GM18517 (cell line): ENCODE results near the gene FMN1.

Experiments
- ATAC-seq: cut with Tn5 transposase; IDR thresholded peaks from one replicate; pipeline ENCODE4 v1.9.1; 2021; ENCODE audit warnings: mild to moderate bottlenecking, moderate library complexity; ENCODE audit not compliant: unreplicated experiment

Gene FMN1

DNA sequence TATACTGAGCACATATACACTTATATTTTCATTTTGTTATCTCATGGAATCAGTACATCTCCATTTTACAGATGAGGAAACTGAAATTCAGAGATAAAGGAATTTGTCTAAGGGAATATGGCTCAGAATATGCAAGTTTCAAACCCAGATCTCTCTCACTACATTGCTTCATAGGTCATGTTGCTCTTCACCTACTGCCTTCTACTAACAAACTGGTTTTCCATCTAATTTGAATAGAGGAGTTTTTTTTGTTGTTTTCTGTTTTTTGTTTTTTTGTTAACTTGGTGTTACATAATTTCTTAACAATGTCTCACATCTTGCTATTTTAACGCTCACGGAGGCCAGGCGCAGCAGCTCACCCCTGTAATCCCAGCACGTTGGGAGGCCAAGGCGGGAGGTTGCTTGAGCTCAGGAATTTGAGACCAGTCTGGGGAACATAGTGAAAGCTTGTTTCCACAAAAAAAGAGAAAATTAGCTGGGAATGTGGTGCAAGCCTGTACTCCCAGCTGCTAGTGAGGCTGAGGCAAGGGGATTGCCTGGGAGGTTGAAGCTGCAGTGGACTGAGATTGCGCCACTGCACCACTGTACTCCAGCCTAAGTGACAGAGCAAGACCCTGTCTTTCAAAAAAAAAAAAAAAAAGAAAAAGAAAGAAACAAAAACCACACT lies 37.0 kb downstream of the FMN1 start:
- ATAC-seq: no peak

DNA sequence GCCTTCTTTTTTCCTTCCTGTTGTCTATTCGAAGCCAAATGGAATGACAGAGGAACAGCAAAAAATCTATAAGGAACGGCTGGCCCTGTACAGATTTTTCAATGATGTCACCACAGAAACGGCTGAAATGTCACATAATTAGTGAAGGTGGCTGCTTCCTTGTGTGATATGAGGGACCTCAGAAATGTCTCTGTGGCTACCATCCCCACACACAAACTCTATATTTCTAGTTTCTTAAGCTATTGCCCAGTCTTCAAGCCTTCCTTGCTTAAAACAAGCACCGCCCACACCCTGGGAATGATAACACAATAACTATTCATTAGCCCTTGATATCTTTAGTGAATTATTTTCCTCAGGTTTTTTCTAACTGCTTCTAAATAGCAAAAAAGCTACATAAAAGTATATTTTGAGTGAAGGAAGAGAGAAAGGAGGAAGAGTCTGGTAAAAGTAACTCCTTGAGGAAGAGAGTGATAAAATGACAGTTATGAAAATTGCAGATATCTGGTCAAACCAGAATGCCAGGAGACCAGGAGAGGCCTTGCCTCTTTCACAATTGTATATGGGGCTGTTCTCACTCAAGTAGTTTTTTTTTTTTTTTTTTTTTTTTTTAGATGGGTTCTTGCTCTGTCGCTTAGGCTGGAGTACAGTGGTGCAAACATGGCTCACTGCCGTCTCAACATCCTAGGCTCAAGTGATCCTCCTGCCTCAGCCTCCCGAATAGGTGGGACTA lies 38.7 kb downstream of the FMN1 start:
- no peak for ATAC-seq

DNA sequence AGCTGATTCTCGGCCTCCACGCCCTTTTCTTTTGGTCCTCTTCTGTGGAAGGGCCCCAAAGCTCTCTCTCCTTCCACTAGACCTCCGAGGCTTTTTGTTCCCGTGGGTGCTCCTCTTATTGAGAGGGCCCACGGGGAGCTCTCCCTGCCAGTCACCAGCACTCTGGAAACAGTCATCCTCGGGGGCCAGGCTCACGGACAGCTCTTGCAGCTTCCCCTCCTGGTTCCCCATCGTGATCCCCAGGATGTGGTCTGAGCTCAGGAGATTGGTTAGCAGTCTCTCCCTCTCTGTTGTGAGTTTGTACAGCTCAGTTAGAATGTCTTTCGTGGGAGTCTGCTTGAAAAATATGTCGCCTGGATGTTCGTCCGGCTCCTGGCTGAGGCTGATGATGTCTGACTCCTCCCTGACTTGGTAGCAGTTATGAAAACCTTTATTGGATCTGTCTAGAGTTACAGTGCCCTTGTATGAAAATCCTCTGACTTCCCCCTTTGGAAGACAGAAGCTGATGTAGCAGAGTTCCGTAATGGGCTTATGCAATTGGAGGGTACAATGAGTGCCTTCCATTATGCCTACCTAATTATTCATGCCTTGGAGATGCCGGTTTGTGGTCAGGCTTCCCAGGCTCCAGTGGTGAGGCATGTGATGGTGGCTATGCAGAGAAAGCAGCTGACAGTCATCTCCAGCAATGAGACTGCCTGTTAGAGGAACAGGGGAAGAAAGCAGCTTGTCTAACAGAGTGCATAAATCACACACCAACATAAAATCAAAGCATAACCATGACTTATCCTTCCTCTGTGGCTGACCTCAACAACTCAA lies 40.0 kb downstream of the FMN1 start:
- no peak for ATAC-seq

DNA sequence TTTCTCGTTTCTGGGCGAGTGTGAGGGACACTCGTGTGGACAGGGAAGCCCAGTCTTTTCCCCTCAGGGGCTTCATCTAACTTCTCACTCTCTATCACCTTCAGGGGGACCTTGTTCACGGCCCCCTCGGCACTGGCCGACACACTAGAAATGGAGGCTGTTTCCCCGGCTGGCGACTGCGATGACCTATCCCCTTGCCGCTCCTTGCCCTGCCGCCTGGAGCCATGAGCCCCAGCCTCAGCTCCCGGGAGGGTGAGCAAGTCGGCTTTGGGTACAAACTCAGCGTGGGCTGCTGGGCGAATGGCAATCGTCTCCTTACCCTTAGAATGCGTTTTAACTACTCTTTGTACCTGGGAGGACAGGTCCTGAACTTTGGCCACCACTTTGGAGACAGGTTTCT lies 41.0 kb downstream of the FMN1 start:
- no peak for ATAC-seq

DNA sequence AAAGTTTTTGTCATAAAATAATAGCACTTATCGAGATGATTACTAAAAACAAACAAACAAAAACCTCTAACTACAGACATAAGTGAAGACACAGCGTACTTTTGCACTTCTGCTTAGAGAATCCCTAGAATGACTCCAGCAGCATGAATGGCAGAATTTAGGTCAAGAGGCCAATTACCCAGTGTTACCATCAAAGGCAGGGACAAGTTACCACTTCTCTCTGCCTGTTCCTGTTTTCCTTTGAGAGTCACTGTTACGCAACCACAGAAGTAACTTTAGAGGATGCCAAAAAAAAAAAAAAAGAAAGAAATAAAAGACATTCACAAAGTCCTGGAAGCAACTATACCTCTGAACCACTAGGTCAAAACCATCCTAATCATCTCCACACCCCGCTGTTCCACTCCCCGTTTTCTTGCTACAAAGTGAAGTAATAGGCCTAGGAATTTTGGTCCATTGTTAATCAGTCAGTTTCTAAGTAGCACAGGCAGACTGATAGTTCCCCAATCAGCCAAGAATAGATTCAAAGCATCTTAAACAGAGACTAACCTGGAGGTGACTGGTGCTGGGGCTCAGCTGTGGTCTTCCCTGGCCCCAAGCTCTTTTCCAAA lies 41.9 kb downstream of the FMN1 start:
- no peak for ATAC-seq

DNA sequence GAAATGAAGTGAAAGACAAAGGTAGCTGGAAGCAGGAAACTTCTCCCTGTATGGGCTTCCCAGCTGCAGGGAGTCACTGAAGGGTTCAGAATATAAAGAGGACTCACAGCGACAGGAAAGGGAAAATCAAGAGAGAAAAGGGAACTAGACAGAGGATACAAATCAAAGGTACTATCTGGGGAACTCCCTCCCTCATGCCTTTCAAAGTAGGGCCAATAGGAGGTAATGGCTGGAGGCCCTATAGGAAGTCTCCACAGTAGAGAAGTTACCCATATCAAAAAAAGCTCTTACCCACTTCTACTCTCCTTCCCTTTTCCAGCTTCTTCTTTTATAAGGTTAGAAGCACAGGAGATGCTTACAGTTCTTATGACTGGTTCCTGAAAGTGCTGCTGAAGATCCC lies 43.5 kb downstream of the FMN1 start:
- ATAC-seq: no peak

DNA sequence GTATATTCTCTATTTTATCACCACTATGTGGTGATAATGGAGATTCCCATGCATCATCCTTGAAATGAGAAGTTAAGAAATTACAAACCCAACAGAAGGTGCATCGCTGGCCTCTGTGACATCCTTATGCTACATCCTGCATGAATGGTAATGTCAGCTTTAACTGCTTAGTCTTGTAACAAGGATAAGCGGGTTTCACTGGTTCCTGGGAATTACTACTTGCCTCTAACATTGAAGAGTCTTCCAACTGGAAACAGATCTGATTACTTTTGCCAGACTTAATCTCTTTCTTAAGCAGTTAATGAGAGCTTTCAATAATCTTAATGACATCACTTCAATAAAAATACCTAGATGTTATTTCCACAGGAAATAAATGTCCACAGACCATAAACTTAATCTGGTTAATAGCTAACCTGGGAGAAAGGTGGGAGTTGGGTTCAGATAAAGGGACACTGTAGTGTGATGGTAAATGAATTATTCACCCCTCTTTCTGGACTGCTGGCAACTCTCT lies 44.0 kb downstream of the FMN1 start:
- no peak for ATAC-seq

DNA sequence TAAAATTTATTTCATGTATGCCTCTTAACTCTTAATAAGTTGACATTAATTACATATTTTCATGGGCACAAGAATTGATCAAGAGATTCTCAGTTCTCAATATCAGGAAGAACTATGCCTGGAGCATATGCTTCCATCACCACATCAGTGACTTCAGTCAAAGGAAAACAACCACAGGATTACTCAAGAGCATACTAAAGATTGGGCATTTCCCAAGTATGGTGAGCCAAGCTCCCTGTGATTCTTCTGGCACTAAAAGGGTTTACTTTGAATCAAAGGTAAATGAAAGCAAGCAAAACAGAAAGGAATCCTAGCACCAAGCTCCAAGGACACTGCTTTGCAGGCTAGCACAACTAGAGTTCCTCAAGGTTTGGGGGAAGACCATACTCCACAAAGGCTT lies 44.6 kb downstream of the FMN1 start:
- ATAC-seq: no peak

DNA sequence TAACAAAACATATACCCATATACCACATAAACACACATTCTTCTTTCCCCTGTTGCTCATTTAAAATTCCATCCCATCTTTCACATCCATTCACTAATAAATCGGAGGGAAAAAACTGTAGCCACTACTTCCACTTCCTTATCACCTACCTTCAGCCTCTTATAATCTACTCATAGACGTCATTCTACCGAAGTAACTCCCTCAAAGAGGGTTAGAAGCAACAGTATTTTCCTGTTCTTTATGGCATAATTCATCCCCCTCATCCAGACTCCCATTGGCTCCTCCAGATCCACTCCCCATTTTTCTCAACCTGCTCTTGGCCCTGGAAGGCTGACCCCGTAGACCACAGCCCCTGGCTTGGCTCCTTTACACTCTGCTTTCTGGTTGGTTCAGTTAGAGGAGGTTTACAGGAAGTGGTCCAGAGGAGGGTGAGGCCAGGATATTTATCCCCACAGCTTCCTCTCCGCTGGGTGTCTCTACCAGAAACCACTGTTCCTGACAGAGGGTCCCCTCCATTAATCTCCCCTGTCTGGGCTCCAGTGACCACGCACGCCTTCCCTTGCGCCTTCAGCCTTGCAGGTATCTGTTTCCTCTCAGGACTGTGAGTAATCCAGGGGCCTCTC lies 46.3 kb downstream of the FMN1 start:
- ATAC-seq: no peak

DNA sequence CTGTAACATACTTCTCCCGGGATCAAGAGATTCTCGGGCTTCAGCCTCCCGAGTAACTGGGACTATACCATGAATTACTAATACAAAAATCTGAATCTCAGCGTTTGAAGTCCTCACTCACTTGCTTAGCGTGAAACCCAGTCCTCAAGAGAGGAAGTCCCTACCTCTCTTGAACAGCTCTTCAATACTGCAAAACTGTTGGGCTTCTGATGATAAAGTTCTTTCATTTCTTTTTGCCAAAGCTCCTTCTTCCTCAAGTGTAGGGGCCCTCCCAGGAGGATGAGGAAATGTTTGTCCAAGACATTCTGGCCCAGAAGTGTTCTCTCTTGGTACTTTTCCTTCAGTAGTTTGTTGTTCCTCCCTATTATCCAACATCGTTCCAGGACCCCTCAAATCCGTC lies 48.5 kb downstream of the FMN1 start:
- ATAC-seq: no peak

DNA sequence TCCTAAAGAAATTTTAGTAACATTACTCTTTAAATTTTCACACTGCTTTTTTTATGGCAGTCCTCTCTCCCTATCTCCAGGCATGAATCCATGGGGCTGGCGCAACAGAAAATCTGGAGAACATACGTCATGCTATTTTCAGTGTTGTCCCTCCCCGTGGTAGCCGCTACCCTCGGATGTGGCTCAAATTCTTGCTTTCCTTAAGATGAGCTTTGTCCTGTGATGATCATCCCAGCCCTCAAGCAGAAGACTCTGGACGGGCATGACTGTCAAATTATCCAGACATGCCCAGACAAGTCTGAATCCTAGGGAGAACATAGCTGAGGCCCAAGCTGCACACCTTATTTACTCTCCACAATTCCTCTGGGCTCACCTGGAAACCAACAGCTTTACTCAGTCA lies 49.1 kb downstream of the FMN1 start:
- ATAC-seq: no peak

DNA sequence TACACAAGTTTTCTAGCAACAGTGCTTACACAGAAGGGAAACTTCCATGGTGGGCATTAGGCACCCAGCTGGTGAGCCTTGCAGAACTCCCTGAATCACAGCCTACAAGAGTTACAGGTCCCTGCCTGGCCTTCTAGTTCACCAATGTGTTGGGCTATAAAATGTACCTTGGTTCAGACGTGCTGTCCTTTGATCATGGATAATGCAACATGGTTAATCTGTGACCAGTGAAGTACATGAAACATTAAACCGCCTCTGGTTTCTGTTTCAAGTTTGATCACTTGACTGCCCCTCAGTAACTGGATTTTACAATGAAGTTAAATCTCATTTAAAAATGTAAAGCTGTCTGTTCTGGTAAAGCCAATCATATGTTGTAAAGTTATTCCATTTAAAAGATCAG lies 51.8 kb downstream of the FMN1 start:
- no peak for ATAC-seq

DNA sequence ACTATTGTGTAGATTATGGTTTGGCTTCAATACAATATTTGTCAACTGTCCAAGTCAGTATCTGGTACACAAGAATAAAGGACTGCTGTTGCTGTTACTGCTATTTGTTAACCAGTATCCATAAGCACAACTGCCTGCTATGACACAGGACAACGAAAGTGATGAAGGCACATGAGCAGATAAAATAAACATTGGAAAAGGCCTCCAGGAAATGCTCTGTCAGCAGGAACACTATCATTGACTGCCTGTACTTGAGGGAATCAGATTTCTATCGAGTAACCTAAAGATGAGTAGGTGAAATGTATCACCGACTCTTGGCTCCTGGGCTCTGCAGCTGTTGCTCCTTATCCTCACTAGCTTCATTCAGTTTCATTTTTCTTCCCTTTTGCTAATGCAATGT lies 56.5 kb downstream of the FMN1 start:
- no peak for ATAC-seq

DNA sequence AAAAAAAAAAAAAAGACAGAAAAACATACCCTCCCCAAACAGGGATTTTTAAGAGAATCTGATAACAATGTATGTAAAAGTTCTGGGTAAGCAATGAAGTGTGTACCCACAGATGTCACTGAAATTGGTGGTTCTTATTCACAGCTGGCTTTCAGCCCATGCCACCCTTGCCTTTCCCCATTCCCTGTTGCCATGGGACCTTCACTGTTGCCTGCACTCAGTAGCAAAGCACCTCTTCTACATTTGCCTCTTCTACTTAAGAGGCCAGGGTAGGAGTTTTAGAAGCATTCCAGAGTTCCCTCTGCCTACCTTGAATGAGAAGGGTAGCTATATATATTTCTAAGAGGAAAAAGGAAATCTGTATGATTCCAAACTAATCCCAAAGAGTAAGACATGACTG lies 57.4 kb downstream of the FMN1 start:
- no peak for ATAC-seq

DNA sequence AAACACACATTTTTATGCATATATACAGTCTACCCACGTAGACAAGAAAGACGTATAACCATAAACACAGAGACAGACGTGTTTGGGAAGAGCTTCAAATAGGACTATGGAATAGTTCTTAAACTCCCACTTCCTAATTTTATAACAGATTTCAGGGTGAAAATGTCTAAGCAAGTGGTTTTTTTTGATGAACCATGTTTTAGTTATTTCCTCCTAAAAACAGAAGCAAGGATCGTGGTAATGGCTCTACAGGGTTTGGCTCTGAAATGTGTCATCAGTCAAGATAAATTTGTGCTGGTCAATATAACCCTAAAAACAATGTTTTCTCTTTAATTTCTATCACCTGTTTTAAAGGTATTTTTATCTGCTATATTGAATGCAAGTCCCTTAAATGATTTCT lies 58.2 kb downstream of the FMN1 start:
- no peak for ATAC-seq

DNA sequence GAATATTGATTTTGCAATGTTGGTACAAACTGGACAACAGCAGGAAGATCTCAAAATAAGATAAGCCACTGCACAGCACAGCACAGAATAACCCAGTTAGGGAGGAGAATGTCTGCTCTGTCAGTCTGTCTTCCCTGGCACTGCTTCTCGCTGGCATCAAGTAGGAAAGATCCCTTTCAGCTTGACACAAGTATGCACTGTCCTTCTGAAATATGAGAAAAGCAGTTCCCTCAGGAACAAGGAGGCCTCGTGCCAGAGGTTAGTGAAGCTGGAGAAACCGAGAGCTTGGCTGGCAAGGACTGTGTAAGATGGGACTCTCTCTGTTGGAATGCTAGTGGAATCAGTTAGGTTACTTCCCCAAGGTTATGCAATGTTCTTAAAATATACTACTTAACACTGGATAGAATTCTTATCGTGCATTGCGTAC lies 59.1 kb downstream of the FMN1 start:
- no peak for ATAC-seq

DNA sequence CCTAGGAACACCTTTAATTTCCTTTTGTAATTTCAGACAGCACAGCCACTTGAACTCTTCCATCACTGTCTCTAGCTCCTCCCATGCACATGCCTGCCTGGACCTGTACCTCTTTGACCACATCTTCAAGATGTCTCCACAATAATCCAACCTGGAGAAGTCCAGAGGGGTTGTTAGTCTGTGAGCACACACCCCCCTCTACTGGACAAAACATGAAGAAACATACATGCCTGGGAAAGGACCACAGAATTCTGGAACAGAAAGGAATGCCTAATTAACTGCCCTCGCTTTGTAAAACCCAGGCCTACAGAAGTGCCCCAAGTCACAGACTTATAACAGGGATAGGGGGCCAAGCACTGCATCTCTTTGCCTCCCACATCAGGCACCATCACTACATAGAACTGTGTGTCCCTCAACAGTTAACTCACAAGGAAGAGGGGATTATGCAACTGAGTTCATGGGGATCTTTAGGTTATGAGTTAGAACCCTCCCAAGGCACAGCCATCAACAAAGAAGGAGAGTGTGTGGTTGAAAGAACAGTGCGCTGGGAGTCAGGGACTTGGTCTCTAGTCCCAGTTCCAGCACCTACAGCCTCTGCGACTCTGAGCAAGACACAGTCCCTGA lies 61.7 kb downstream of the FMN1 start:
- ATAC-seq: no peak

DNA sequence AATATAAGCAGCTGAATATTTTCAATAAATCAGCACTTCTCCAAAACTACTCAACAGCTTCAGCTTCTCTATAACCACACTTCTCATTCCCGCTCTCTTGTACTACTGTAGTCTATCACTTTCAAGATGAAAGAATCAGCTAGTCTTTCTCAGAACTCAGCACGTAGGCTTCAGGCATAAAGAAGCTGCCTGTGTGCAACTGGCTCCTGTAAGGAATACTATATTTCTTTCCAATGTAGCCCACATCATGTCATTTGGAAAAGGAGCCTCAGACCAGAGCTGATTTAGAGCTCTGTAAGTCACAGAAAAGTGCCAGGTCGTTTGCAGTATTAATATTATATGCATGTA lies 62.3 kb downstream of the FMN1 start:
- no peak for ATAC-seq

DNA sequence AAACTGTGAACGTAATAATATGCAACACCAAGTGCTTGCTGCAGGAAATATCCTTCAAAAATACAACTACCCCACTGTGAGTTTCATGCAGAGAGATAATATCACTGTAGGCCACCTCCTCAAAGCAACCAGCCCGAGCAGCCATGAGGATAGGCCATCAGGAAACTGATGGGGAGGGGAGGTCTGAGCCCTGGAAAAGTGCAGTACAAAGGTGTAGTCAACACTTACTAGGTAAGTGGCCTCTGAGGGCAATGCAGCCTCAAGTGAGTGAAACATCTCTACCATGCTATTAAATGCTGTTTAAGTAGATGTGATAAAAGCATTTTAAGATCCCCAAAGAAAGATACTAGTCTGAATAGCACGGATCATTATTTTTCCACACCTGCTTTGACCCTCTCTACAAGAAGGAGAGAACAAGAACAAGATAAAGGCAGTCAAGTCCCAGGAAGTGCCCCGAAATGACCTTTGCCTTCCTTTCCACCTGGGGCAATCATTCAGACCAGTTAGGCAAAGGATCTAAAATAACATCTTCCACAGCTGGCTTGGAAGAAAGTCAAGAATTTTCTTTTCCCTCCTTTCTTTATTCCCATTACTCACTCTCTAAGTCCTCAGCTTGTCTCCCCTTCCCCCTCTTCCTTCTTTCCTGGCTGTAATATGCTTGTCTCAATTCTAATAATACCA lies 62.8 kb downstream of the FMN1 start:
- no peak for ATAC-seq
